CD1c-positive myeloid dendritic cell (primary cell): Measurements from ENCODE around the gene PTPRK.
"Not testable (repeated sequence)": the region's sequence is repeated elsewhere in the genome, so short reads cannot be mapped to it uniquely, and the experiment has no call there.

Source experiments
- DNase-seq: peaks from one replicate; pipeline ENCODE4 v3.0.0-alpha.2; 2016; ENCODE audit errors: extremely low spot score

Gene PTPRK

DNA sequence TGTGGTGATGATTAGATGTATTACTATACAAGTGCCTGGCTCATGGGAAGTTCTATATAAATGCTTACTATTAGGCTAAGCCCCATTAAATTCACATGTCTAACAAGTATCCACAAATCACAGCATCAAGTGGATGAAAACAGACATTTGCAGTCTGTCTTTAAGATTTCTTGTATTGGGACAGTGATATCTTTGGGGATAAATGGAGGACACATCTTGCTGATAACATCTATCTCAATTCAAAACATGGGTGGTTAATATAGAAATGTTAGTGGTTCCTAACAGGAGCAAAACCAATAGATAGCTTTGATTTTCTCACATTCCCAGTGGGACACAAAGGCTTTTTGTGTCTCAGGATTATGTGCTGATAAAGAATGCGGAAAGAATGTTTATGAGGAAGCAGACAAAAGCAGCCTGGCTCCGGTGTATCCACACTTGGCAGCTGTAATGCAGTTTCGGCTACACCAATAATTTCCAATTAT lies 29.3 kb downstream of the PTPRK start:
- no peak for DNase-seq

DNA sequence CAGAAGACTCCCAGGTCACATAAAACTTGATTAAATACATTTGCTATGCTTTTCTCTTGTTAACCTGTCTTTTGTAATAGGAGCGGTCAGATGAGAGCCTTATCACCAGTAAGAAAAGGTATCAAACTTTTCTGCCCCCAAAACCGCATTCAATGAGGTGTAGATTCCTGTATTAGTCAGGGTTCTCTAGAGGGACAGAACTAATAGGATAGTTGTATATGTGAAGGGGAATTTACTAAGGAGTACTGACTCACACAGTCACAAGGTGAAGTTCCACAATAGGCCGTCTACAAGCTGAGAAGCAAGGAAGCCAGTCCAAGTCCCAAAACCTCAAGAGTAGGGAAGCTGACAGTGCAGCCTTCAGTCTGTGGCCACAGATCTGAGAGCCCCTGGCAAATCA lies 32.7 kb downstream of the PTPRK start:
- DNase-seq: no peak

- DNase-seq: no peak
Measured at GRCh38 chr6:128487055-128487454, 33.3 kb downstream of the PTPRK start.

- DNase-seq: not testable (repeated sequence)
Measured at GRCh38 chr6:128486580-128486979, 33.8 kb downstream of the PTPRK start.

DNA sequence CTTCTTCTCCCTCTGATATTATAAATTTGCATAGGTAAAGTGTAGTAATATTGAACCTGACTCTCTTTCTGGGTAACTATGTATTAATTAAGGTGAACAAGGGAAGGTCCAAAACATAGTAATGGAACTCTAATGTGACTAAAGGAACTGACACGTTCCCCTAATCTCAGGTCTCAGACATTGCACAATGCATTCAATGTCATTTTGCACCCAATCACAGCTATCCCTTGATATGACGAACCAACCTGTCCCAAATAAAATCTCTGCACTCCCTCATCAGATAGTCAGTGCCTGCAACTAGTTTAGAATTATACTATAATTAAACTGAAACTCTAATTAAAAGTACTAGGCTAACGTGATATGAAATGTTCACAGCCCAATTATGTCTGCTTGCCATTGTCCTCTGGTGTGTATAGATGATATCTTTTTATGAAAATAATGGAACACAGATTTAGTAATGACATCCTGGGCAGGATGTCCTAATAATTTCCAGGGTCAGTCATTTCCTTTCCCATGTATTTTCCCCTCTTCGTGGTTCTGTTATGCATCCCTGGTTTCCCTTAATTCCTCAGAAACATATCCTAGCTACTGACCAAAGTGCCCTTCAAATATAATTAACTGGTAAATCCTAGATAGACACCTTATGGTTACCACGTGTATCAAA lies 36.8 kb downstream of the PTPRK start:
- no peak for DNase-seq

GRCh38 chr6:128482642-128483041 lies 37.8 kb downstream of the PTPRK start:
- DNase-seq: no peak

GRCh38 chr6:128479991-128480390 lies 40.4 kb downstream of the PTPRK start:
- DNase-seq: no peak

DNA sequence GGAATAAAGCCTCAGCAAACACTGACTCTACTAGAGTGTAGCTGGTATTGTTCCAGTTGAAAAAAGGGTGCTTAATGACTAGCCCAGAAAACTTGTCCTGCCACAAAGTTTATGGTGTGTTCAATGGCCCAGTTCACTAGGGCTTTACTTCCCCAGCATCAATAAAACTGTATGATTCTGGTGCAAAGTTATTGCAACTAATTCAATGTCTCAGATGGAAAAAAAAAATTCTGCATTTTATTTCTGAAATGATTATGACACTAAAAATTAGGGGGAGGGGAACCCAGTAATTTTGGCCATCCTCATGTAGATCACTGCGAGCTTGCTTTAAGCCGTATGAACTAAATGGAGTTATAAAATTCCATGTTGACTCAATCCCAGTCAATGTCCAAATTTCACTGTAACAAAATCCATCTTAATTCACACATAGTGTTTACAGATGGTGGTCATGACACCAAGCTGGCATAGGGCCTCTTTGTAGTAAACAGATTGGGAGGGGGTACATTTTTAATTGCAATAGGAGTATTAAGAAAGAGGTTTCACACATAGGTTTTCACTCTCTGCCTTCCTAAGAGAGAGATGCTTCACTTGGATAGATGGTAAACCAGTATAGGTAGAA lies 41.2 kb downstream of the PTPRK start:
- DNase-seq: no peak

DNA sequence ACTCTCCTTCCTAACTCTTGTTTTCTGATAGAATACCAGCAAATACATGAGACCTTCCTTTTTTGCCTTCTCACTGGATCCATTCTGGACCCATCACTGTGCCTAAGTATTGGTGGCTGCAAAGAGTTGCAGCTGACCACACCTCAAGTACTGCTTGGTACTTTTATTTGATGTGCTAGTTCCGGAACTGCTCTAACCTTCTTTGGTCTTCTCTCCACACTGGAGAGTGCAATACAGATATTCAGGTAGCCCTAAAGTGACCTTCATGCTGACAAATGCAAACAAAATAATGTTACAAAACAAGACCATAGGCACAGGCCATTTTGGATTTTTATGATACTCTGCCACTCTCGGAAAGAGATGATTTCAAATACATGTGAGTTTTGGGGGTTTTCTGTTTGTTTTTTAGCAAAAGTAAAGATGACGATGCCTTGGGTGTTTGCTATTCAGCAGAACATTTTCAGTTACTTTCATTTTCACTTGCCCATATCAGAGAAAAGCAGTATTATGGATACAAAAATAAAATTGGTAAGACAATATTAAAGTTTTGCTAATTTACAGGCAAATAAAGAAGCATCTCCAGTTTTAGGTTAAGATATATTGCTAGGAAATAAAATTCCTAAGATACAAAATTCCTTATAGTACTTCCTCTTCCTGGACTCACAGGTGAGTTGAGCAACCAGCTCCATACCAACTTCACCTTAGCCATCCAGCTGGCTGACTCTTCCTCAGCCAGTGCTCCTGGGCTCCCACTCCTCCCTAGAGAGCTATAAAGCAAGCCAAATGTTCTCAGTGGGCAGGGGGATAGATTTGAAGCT lies 42.0 kb downstream of the PTPRK start:
- DNase-seq: no peak

- DNase-seq: no peak
Measured at GRCh38 chr6:128474933-128475332, 45.5 kb downstream of the PTPRK start.

DNA sequence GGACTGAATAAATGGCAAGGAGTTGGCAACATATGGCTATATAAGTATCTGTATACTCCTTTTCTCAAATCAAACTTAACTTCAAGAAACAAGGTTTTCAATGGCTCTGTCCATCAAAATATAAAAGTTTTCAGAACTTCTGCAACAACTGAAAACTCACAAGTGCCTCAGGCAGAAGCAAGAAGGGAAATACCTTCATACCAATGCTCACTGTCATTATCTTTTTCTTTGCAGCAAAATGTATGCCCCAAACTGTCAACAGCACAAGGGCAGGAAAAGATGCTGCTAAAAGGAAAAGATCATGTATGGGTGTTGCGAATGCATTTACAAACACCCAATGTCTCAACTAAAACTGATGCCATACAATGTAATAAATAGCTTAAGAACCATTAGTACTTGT lies 45.9 kb downstream of the PTPRK start:
- DNase-seq: no peak

DNA sequence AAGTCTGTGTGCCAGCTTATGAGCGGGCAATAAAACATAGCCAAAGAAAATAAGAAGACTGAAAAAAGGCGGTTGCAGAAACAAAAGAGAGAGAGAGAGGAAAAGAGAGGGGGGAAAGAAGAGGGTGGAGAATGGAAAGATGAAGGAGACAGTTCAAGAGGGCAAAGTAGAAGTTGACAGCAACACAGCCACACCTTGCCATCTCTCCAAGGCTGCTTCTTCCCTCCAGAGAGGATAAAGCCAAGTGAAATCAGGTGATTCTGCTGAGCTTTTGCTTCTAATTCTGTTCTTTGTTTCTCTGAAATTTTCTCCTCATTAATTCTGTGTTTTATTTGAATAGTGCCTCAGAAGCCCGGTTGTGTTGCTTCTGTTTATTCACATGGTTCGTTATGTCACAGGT lies 48.5 kb downstream of the PTPRK start:
- no peak for DNase-seq

DNA sequence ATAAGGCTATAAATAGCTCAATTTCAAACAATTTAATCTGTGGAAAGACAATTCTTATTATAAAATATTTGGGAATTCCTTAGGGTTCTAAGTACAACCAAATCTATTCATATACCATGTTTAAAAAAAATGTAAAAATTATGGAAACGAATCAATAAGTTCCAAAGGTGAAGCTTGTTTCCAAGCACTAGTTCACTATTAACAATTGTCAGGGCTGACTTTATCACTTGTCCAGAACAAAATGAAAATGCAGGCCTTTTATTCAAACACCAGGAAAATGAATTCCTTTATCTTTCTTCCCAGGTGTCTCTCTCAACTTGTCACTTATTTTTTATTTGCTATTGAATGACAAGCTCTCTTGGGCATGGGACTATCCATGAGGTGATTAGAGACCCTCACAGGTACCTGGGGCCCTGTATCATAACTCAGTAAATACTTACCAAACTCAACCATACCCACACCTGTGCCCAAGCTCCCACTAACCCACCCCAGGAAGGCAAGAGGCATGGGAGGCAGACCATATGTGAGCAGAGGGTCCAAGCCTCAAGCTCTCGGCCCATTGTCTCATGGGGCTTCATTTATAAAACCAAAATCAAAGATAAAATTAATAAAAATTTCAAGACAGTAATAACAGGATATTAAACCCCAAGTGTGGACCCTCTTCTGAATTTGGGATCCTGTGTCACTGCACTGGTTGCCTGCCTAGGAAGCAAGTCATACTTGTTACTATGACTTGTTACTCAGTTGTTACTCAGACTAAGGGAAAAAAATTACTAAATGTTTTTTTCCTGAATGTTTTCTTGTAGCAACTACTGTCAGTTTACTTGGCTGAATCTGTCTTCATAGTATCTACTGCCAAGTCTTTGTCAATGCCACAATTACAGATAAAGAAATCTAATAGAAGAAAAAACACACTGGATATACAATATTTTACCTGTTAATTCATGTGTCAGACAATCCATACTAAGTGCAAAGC lies 54.7 kb downstream of the PTPRK start:
- no peak for DNase-seq

GRCh38 chr6:128464790-128465189 lies 55.6 kb downstream of the PTPRK start:
- no peak for DNase-seq

DNA sequence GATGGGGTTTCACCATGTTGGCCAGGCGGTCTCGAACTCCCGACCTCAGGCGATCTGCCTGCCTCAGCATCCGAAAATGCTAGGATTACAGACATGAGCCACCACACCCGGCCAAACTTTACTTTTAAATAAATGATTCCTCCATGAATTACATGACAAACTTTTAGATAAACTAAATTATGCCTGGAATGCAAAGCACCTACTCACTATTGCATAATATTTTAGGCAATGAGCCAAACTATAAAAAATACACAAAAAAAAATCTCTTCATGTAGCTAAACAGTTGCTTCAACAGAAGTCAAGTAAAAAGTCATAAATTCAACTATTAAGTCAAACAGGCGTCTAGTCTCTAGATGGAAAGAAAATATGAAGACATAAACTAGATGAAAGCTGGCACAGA lies 56.5 kb downstream of the PTPRK start:
- DNase-seq: no peak

DNA sequence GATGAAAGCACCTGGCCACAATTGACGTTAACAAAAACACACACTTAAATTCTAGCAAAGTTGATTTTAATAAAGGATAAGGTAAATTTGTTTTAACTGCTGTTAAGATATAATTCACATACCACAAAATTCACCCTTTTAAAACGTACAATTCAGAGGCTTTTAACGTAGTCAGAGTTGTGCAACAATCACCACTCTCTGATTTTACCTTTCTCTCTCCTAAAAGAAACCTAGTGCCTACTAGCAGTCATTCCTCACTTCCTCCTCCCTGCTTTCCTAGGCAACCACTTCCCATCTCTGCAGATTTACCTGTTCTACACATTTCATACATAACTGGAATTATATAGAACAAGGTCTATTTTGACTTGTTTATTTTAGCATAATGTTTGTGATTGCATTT lies 58.9 kb downstream of the PTPRK start:
- DNase-seq: no peak

DNA sequence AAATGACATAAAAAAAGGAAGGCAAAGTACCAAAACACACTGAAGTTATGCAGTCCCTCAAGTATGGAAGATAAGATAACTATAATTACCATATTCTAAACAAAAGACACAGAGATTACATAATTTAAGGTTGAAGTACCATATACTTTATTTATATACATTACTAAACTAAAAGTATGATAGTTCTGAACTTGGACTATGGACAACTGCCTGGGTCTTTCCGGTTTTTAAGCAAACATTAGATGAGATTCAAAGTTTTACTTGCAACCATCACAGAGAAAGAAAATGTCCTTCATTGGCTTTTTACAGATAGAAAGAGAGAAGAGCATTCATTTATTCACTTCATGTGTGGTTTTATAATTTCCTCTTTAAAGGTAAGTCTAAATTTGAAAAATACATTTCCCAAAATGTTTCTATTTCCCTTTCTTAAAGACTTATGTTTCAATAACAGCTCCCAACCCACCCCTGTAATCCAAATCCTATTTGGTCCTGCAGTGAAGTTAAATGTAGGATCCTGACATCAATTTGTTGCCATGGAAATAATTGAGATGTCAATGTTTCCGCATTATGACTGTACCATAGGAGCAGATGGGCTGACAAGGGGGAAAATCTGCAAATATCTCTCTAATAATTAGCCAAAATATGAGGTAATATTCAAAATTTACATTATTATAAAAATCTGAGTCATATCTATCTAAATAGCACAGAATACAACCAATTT lies 63.7 kb downstream of the PTPRK start:
- no peak for DNase-seq

GRCh38 chr6:128455959-128456358 lies 64.4 kb downstream of the PTPRK start:
- DNase-seq: no peak

GRCh38 chr6:128452713-128453112 lies 67.7 kb downstream of the PTPRK start:
- no peak for DNase-seq

DNA sequence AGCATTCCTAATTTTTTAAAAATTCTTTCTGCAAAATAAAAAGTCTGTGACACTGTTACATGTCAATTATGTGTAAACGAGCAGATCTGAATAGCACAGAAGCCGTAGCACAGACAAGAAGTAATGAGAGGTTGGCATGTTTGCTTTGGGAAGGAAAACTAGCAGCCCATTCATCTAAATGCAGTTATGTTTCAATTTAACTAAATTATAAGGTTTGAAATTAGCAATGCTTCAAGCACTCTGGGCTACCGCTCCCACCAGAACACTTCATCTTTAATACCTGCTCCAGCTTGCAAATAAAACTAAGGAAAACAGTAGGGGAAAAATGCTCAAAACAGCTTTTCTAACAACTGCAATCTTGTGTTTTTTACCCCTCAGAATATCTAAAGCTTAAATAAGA lies 73.9 kb downstream of the PTPRK start:
- no peak for DNase-seq

- no peak for DNase-seq
Measured at GRCh38 chr6:128443553-128443952, 76.8 kb downstream of the PTPRK start.
